ENCODE measurements around the gene NKD2.

The NKD2 gene

DNA sequence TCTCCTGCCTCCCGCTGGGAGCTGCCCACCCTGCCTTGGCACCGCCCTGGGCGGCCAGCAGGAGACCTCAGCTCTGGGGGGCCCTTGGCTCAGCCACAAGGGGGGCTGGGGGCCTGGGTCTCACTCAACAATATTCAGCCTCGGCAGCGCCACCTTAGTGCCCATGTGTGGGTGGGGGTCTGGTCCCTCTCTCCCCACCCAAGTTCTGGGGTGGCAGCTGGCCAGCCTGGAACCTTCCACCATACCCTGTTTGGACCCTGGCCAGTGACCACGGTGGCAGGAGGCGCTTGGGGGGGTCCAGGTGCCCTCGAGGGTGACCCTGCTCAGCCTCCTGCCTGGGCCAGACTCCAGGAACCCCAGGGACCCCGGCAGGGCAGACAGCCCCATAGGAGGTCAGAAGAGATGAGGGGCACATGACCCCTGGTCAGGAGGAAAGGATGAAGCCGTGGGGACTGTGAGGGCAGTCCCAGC, 22.2 kb downstream of the NKD2 start:
- no peak for DNase-seq (ENCODE audit: low read depth)

- no peak for DNase-seq (ENCODE audit: low read depth)
Measured at GRCh38 chr5:1031306-1031959, 22.8 kb downstream of the NKD2 start.

DNA sequence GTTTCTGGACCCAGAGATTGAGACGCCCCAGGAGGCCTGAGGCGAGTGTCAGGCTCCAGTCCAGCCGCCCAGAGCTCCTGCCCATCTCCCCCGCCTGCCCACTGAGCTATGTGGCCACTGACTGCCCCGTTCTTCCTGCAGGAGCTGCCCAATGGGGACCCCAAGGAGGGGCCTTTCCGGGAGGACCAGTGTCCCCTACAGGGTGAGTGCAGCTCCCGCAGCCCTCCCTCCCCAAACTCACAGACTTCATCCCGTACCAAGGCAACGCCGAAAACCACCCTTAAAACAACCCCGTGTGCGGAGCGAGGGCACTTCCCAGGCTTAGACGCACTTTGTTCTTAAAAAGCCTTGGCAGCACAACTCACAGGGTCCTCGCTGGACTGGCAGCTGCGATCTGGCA, 23.4 kb downstream of the NKD2 start:
- no peak for DNase-seq (ENCODE audit: low read depth)

DNA sequence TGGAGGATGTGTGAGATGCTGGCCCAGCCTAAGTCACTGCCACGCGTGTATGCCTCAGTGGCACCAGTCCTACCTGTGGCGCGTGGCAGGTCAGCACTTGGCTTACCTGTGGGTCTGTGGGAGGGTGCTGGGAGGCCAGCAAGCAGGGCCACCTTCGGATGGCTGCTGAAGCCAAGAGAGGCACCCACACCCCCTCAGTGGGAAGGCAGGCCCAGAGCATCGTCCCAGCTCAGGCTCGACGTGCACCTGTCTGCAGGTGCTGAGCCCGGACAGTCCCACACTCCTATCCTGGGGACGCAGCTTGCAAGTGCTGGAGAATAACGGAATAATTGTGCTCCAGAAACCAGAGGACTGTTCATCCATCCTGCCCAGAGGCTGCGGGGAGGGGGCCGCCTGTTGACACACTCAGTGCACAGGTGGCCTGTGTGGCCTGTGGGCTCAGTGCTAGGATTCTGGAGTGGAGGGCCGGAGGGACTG, 24.0 kb downstream of the NKD2 start:
- no peak for DNase-seq (ENCODE audit: low read depth)

- no peak for DNase-seq (ENCODE audit: low read depth)
Measured at GRCh38 chr5:1033178-1033577, 24.6 kb downstream of the NKD2 start.

DNA sequence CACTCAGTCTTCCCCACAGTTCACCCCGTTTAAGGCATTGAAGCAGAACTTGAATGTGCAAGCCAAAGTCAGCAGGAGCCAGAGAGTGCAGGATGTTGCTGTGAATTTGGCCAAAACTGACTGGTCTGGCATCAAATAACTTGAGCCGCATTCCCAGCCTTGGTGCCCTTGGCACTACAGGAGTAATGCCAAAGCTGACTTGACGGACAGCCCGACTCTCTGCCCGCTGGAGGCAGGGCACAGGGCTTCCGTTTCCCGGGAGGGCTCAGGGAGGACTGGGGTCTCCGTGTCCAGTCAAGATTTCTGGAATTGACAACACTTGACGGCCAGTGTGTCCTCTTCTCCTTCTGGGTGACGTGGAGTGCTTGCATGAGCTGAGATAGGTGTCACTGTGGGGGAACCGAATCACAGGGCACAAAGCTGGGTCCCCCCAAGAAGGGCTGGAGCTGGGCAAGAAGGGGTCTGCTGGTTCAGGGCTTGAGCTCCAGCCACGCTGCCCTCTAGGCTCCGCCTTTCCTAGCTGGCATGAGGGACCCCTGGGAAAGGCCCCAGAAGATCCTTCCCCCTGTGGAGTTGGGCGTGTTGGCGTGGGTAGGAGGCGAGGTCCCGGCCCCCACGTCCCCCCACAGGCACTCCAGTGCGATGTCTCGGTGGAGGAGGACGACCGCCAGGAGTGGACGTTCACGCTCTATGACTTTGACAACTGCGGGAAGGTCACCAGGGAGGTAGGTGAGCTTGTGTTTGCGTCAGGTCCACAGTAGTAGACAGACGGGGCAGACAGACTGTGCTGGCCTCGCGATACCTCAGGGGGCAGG, 25.2 kb downstream of the NKD2 start:
- no peak for DNase-seq (ENCODE audit: low read depth)

DNA sequence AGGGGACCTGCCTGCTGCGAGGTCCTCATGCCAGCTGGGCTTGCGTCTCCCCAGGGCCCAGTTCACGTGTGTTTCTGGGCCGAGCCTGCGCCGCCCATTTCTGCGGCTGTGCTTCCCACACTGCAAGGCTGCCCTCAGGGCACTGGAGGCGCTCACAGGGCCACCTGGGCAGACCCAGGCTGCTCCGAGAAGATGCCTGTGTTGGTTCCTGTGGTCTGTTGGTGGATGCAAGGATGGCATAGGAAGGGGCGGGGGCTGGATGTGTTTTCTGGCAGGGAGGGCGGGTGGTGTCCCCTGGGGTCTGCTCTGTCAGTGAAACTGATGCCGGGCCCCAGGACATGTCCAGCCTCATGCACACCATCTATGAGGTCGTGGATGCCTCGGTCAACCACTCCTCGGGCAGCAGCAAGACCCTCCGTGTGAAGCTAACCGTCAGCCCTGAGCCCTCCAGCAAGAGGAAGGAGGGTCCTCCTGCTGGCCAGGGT, 25.9 kb downstream of the NKD2 start:
- no peak for DNase-seq (ENCODE audit: low read depth)

DNA sequence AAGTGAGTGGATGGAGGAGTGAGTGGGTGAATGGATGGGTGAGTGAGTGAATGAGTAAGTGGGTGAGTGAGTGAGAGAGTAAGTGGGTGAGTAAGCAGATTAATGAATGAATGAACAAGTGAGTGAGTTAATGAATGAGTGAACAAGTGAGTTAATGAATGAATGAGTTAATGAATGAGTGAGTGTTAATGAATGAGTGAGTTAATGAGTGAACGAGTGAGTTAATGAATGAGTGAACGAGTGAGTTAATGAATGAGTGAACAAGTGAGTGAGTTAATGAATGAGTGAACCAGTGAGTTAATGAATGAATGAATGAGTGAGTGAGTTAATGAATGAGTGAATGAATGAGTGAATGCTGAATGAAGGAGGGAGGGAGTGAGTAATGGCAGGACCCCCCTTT, 26.4 kb downstream of the NKD2 start:
- DNase-seq (ENCODE audit: low read depth): no peak

GRCh38 chr5:1035421-1036405, 27.1 kb downstream of the NKD2 start:
- DNase-seq (ENCODE audit: low read depth): no peak

GRCh38 chr5:1036504-1037122, 28.0 kb downstream of the NKD2 start:
- no peak for DNase-seq (ENCODE audit: low read depth)

DNA sequence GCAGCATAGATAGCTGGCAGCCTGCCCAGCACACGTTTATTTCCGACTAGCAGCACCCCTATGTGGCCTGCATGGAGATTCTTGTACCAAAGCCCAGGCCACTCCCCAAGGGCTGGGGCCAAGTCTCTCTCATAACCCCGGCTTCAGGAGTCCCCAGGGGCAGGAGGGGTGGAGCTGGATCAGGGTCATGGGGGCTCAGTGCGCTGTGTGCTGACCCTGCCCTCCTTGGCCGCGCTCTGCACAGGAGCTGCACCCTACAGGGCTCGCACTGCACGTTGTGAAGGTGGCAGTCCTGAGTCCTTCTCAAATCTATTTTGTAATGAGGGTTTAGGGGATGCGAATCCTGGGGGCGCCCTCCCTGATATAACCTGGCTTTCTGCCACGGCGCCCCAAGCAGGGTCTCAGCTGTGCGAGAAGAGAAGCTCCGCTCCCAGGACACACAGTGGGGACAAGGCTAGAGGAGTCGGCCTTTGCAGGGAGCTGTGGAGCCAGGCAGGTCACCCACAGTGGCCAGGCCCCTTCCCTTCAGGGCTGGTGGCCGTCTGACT, 28.6 kb downstream of the NKD2 start:
- DNase-seq (ENCODE audit: low read depth): no peak

GRCh38 chr5:1037671-1038416, 29.2 kb downstream of the NKD2 start:
- DNase-seq (ENCODE audit: low read depth): no peak

GRCh38 chr5:1038417-1039209, 30.0 kb downstream of the NKD2 start:
- DNase-seq (ENCODE audit: low read depth): no peak

GRCh38 chr5:1039210-1039548, 30.6 kb downstream of the NKD2 start:
- DNase-seq (ENCODE audit: low read depth): no peak

DNA sequence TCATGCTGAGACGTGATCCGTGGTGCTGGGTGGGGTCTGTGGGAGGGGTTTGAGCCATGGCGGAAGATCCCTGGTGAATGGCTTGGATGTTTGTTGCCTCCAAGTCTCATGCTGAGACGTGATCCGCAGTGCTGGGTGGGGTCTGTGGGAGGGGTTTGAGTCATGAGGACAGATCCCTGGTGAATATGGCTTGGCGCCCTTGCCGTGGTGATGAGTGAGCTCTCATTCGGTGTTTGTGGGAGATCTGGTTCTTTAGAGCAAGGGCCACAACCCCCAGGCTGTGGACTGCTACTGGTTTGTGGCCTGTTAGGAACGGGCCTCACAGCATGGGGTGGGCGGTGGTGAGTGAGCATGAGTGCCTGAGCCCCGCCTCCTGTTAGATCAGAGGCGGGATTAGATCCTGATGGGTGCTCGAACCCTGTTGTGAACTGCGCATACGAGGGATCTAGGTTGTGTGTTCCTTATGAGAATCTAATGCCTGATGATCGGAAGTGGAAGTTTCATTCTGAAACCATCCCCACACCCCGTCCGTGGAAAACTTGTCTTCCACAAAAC, 31.2 kb downstream of the NKD2 start:
- no peak for DNase-seq (ENCODE audit: low read depth)

GRCh38 chr5:1040571-1040970, 32.0 kb downstream of the NKD2 start:
- no peak for DNase-seq (ENCODE audit: low read depth)

- no peak for DNase-seq (ENCODE audit: low read depth)
Measured at GRCh38 chr5:1041225-1042143, 32.9 kb downstream of the NKD2 start.

DNA sequence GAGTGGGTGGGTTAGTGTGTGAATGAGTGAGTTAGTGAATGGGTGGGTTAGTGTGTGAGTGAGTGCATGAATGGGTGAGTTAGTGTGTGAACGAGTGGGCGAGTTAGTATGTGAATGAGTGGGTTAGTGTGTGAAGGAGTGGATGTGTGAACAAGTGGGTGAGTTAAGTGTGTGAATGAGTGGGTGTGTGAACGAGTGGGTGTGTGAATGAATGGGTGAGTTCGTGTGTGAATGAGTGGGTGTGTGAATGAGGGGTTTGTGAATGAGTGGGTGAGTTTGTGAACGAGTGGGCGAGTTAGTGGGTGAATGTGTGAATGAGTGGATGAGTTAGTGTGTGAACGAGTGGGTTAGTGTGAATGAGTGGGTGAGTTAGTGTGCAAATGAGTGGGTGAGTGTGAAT, 34.0 kb downstream of the NKD2 start:
- no peak for DNase-seq (ENCODE audit: low read depth)
